Osteocyte (in vitro differentiated cells): ENCODE measurements around the gene CEP83. TPM values are rescaled to one million over a fixed set of nuclear protein-coding genes. Genes with fewer than 3 reads are reported as not detected.

ENCODE experiments used
- DNase-seq: peaks from one replicate; pipeline ENCODE4 v3.0.0; 2021; ENCODE audit warnings: mixed read lengths; ENCODE audit not compliant: unreplicated experiment; ENCODE audit errors: extremely low spot score
- H3K27ac Mint-ChIP-seq: one replicate; pipeline ENCODE4 v1.8.0; 2021; ENCODE audit warnings: mild to moderate bottlenecking, mixed read lengths; ENCODE audit not compliant: unreplicated experiment
- H3K27me3 Mint-ChIP-seq: one replicate; pipeline ENCODE4 v1.8.0; 2021; ENCODE audit warnings: mixed read lengths; ENCODE audit not compliant: unreplicated experiment
- H3K36me3 Mint-ChIP-seq: one replicate; pipeline ENCODE4 v1.8.0; 2021; ENCODE audit warnings: mixed read lengths; ENCODE audit not compliant: unreplicated experiment
- H3K4me1 Mint-ChIP-seq: one replicate; pipeline ENCODE4 v1.8.0; 2021; ENCODE audit warnings: mixed read lengths; ENCODE audit not compliant: unreplicated experiment
- H3K4me3 Mint-ChIP-seq: one replicate; pipeline ENCODE4 v1.8.0; 2021; ENCODE audit warnings: mild to moderate bottlenecking, moderate library complexity, mixed read lengths; ENCODE audit not compliant: unreplicated experiment
- H3K9me3 Mint-ChIP-seq: one replicate; pipeline ENCODE4 v1.8.0; 2021; ENCODE audit warnings: mixed read lengths; ENCODE audit not compliant: unreplicated experiment
- total RNA-seq: library from RNA; stranded (reverse); gene quantifications from 2 replicates; pipeline ENCODE4 v1.2.1, GENCODE V29; 2021
- TF ChIP-seq, protein P1 (sequence below): fragments of 200-600 bp; sonication (generic); IDR thresholded peaks from 2 replicates; pipeline ENCODE4 v1.5.0; 2021; ENCODE audit warnings: antibody characterized with exemption, mild to moderate bottlenecking, moderate library complexity

Gene CEP83
- total RNA-seq, 1 donor from 2014 or later: 13.1 TPM

DNA sequence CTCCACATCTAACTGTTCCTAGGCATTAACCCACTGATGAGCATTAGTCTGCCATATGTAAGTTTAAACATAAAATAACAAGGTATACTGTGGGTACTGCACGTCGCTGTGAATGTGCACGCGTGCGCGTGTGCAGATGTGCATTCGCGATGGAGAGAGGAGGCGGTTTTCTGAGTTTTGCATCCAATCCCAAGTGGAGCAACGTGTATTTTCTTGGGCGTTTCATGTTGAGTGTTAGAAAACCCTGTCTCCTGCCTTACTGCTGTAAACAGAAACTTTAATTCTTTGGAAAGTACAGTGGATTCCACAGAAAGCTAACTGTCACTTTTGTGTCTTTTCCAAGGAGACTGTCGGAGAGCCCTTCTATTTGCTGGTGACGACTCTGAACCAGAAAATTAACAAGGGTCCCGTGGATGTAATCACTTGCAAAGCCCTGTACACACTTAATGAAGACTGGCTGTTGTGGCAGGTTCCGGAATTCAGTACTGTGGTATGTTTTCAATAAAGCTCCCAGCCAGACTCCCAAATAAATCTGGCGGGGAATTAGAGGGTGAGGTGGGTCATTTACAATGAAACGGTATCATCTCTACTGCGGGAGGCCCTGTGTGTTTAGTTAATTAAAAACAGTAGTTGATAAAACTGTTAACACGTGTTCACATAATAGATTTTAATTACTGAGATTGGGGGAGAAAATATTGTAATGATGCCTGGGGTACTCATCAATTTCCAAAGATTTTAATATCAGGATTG, 194.8 kb downstream of the CEP83 start:
- H3K4me1 Mint-ChIP-seq: peaks cover 36% of the 10 kb centered on the region
- H3K4me3 Mint-ChIP-seq: no peak overlapping the region
- H3K27ac Mint-ChIP-seq: no peak overlapping the region
- TF ChIP-seq, protein P1, sequence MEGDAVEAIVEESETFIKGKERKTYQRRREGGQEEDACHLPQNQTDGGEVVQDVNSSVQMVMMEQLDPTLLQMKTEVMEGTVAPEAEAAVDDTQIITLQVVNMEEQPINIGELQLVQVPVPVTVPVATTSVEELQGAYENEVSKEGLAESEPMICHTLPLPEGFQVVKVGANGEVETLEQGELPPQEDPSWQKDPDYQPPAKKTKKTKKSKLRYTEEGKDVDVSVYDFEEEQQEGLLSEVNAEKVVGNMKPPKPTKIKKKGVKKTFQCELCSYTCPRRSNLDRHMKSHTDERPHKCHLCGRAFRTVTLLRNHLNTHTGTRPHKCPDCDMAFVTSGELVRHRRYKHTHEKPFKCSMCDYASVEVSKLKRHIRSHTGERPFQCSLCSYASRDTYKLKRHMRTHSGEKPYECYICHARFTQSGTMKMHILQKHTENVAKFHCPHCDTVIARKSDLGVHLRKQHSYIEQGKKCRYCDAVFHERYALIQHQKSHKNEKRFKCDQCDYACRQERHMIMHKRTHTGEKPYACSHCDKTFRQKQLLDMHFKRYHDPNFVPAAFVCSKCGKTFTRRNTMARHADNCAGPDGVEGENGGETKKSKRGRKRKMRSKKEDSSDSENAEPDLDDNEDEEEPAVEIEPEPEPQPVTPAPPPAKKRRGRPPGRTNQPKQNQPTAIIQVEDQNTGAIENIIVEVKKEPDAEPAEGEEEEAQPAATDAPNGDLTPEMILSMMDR: no peak
- no peak for DNase-seq
- no peaks in the 10 kb centered on the region for H3K9me3 Mint-ChIP-seq
- peaks cover 10% of the 10 kb centered on the region for H3K27me3 Mint-ChIP-seq
- no peaks in the 10 kb centered on the region for H3K36me3 Mint-ChIP-seq

DNA sequence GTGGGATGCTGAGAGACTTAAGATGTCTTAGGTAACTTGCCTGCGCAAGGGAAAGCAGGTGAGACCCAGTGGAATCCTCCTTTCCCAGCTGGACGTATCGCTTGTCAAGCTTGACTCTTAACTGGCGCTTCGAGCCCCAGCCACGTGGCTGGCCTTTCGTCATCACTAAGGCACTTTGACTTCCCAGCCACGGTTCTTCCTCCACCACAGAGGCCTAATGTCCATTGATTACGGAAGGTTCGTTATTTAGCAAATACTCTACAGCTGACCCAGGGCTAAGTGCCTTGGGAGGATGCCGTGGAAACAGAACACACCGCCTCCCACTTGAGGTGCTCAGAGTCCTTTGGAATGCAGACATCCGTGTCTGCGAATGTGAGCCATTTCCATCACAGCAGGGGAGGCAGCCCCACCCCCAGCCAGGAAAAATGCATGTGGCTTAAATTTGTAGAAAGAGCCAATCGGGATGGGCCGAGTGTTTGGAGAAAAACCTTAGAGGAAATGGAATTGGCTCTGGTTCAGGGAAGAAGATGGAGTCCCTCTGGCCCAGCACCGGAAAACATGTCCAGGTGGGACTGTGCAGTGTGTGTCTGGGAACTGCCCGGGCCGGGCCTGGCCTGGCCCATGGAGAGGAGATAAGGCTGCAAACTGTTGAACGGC, 195.6 kb downstream of the CEP83 start:
- Mint-ChIP-seq H3K27ac (no peak overlapping the region), H3K36me3 (no peaks in the 10 kb centered on the region), H3K9me3 (no peaks in the 10 kb centered on the region), H3K27me3 (peaks cover 12% of the 10 kb centered on the region), H3K4me1 (peaks cover 36% of the 10 kb centered on the region), H3K4me3 (no peak overlapping the region)
- TF ChIP-seq, protein P1: no peak
- DNase-seq: no peak

DNA sequence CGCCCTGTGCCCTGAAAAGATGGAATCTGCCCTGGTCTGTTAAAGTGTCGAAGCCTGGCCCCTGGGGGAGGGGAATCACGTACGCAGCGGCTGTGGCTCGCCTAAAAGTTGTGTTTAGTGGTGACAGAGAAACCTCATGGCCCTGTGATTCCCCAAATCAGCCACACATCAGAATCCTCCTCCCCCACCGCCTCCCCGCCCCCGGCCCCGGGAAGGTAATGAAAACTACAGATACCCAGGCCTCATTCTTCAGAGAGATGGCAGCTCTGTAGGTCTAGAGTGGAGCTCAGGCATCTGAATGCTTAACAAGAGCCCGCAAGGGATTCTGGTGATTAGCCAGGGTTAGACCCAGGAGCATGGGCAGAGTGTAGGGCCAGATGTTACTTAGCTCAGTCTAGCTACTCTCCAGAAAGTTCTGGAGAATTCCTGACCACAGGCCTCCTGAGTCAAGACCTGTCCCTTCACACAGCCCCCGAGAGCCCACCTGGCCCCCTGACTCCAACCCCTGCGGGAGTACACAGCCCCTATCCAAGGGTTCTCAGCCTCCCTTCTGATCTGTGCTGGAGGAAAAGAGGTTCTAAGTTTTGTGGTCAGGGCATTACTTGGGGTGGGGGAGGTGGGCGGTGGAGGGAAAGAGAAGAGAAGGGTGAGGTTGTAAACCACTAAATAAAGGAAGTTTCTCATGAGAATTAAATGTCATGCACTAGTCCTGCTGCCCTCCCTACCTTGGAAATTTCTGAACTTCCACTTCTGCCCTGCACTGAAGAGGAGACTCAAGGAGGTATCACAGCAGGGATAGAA, 196.5 kb downstream of the CEP83 start:
- no peak for DNase-seq
- H3K9me3 Mint-ChIP-seq: no peaks in the 10 kb centered on the region
- TF ChIP-seq, protein P1: no peak
- H3K27ac Mint-ChIP-seq: no peak overlapping the region
- H3K4me1 Mint-ChIP-seq: peaks cover 34% of the 10 kb centered on the region
- H3K36me3 Mint-ChIP-seq: no peaks in the 10 kb centered on the region
- H3K4me3 Mint-ChIP-seq: no peak overlapping the region
- H3K27me3 Mint-ChIP-seq: peaks cover 9% of the 10 kb centered on the region

DNA sequence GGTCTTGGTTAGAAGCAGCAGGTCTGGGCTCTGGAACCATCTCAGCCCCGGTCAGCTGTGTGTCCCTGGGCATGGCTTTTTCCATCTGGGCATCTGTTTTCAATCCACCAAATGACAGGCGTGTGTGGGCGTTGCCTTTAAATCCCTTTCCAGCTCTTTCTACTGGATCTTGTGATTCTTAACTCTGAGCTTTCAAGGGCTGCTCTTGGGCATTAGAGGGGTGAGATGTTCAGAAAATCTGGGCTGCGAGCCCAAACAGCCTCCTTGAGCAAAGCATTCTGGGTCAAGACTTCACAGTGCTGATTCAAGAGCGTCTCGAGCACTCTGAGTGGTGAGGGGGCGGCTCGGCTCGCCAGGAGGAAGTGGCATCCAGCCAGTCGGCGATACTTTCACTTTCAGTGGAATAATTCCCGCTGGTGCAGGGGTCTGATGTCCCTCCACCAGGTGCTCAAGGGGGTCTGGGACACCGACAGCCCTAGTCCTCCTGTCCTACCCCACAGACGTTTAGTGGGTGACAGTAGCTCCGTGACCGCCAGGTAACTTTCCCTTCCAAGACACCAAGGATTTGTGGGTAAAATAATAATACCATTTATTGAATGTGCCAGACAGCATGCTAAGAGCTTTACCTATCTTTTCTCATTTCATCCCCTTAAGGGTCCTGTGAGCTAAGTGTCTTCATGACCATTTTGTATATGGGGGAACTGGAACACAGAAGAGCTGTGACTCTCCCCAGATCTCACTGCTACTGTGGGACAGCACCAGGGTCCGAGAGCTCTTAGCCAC, 197.2 kb downstream of the CEP83 start:
- Mint-ChIP-seq H3K36me3 (no peaks in the 10 kb centered on the region), H3K4me1 (peaks cover 28% of the 10 kb centered on the region), H3K27me3 (peaks cover 8% of the 10 kb centered on the region), H3K4me3 (peak overlapping the region; percentile 36), H3K9me3 (no peaks in the 10 kb centered on the region), H3K27ac (peak overlapping the region; percentile 80)
- TF ChIP-seq, protein P1: no peak
- DNase-seq: no peak
